Hippocampal formation (tissue), 2 donors: ENCODE results near the gene ZC3H12D.

Source experiments
- DNase-seq, 2 donors: peaks; one replicate each; lab custom pipeline; 2025; lab: John Stamatoyannopoulos, UW

Gene ZC3H12D

GRCh38 chr6:149414009-149414408, 70.8 kb downstream of the ZC3H12D start:
- DNase-seq = no peak

GRCh38 chr6:149410557-149410956, 74.3 kb downstream of the ZC3H12D start:
- DNase-seq = no peak

GRCh38 chr6:149409617-149410016, 75.2 kb downstream of the ZC3H12D start:
- no peak for DNase-seq

- no peak for DNase-seq
These were observed 78.7 kb downstream of the ZC3H12D start for GRCh38 chr6:149405823-149406765.

- DNase-seq = no peak
These were observed 81.3 kb downstream of the ZC3H12D start for GRCh38 chr6:149403534-149403933.

- DNase-seq = no peak
These were observed 84.8 kb downstream of the ZC3H12D start, which contains the start of gene SUMO4 for GRCh38 chr6:149400050-149400449. TSS of gene SUMO4 (plus strand) at chr6:149400262. CDS start at chr6:149400392, 130 bp downstream.

GRCh38 chr6:149397384-149397783, 87.4 kb downstream of the ZC3H12D start:
- no peak for DNase-seq
